Amniotic epithelial cell (primary cell): ENCODE data around the gene AGBL5.
A peak's percentile ranks its signal among the peaks of the same experiment; 100 is the strongest.
"Not testable (repeated sequence)": the region's sequence is repeated elsewhere in the genome, so short reads cannot be mapped to it uniquely, and the experiment has no call there.

Experiments used
- DNase-seq: peaks from one replicate; pipeline ENCODE4 v3.0.0-alpha.2; 2010; ENCODE audit warnings: low read depth

AGBL5 gene

GRCh38 chr2:27091746-27092695, 40.6 kb downstream of the AGBL5 start:
- DNase-seq, result no peak

- DNase-seq, result no peak
Observed at GRCh38 chr2:27092696-27093429, 41.4 kb downstream of the AGBL5 start.

- no peak for DNase-seq
Observed at GRCh38 chr2:27093430-27094352, 42.2 kb downstream of the AGBL5 start.

- no peak for DNase-seq
Observed at GRCh38 chr2:27094353-27094984, 43.0 kb downstream of the AGBL5 start.

GRCh38 chr2:27095427-27095744, 43.9 kb downstream of the AGBL5 start:
- DNase-seq, result no peak

- peak; percentile 73 for DNase-seq
Observed at GRCh38 chr2:27095745-27096651, 44.5 kb downstream of the AGBL5 start.

GRCh38 chr2:27096748-27097297, 45.4 kb downstream of the AGBL5 start:
- DNase-seq, result no peak

- DNase-seq, result no peak
Observed at GRCh38 chr2:27097341-27097740, 45.9 kb downstream of the AGBL5 start.

- DNase-seq, result no peak
Observed at GRCh38 chr2:27099334-27099955, 48.0 kb downstream of the AGBL5 start.

GRCh38 chr2:27100036-27100435, 48.6 kb downstream of the AGBL5 start:
- no peak for DNase-seq

GRCh38 chr2:27102329-27102728, 50.9 kb downstream of the AGBL5 start:
- no peak for DNase-seq

GRCh38 chr2:27105981-27106380, 54.5 kb downstream of the AGBL5 start:
- DNase-seq, result no peak

- DNase-seq, result no peak
Observed at GRCh38 chr2:27108221-27108620, 56.8 kb downstream of the AGBL5 start.

- no peak for DNase-seq
Observed at GRCh38 chr2:27109083-27109482, 57.6 kb downstream of the AGBL5 start.

GRCh38 chr2:27110603-27111352, 59.3 kb downstream of the AGBL5 start:
- not testable (repeated sequence) for DNase-seq

- DNase-seq, result not testable (repeated sequence)
Observed at GRCh38 chr2:27111392-27112078, 60.1 kb downstream of the AGBL5 start.

GRCh38 chr2:27115519-27115918, 64.1 kb downstream of the AGBL5 start:
- DNase-seq, result no peak

GRCh38 chr2:27117995-27118524, 66.6 kb downstream of the AGBL5 start:
- no peak for DNase-seq
